ENCODE results near the gene LY6G6C.

LY6G6C gene

GRCh38 chr6:31683591-31683990 is 38.0 kb downstream of the LY6G6C start:
- no peaks in the 10 kb centered on the region for H3K4me1 ChIP-seq (ENCODE audit: insufficient read depth, poor library complexity, severe bottlenecking)
- no peak overlapping the region for H3K4me3 ChIP-seq (ENCODE audit: severe bottlenecking)
- H3K36me3 ChIP-seq (ENCODE audit: low read depth) = peaks cover 4% of the 10 kb centered on the region
- no peak for ATAC-seq (ENCODE audit: low read depth)
- H3K9me3 ChIP-seq (ENCODE audit: severe bottlenecking) = no peaks in the 10 kb centered on the region
- no peaks in the 10 kb centered on the region for H3K27me3 ChIP-seq (ENCODE audit: insufficient read depth, poor library complexity, severe bottlenecking)
- H3K27ac ChIP-seq (ENCODE audit: poor library complexity, severe bottlenecking) = no peak overlapping the region
- TF ChIP-seq CTCF (IDR thresholded peaks at IDR 0.05; ENCODE audit: poor library complexity, severe bottlenecking) = no peak
- DNase-seq (ENCODE audit: low spot score) = no peak

GRCh38 chr6:31681135-31681671 is 40.3 kb downstream of the LY6G6C start:
- Histone ChIP-seq H3K27ac (ENCODE audit: poor library complexity, severe bottlenecking) (peak overlapping the region; percentile 52), H3K4me1 (ENCODE audit: insufficient read depth, poor library complexity, severe bottlenecking) (no peaks in the 10 kb centered on the region), H3K4me3 (ENCODE audit: severe bottlenecking) (peak overlapping the region; percentile 33), H3K9me3 (ENCODE audit: severe bottlenecking) (no peaks in the 10 kb centered on the region), H3K36me3 (ENCODE audit: low read depth) (no peaks in the 10 kb centered on the region), H3K27me3 (ENCODE audit: insufficient read depth, poor library complexity, severe bottlenecking) (no peaks in the 10 kb centered on the region)
- no peak for DNase-seq (ENCODE audit: low spot score)
- ATAC-seq (ENCODE audit: low read depth) = peak; percentile 60
- peak; percentile 25 for TF ChIP-seq CTCF (IDR thresholded peaks at IDR 0.05; ENCODE audit: poor library complexity, severe bottlenecking)

- no peaks in the 10 kb centered on the region for H3K27me3 ChIP-seq (ENCODE audit: insufficient read depth, poor library complexity, severe bottlenecking)
- H3K4me3 ChIP-seq (ENCODE audit: severe bottlenecking) = peak within 1 kb of the TSS; percentile 33
- peak; percentile 79 for TF ChIP-seq CTCF (IDR thresholded peaks at IDR 0.05; ENCODE audit: poor library complexity, severe bottlenecking)
- no peaks in the 10 kb centered on the region for H3K36me3 ChIP-seq (ENCODE audit: low read depth)
- DNase-seq (ENCODE audit: low spot score) = no peak
- peak within 1 kb of the TSS; percentile 52 for H3K27ac ChIP-seq (ENCODE audit: poor library complexity, severe bottlenecking)
- peak; percentile 77 for ATAC-seq (ENCODE audit: low read depth)
- no peaks in the 10 kb centered on the region for H3K4me1 ChIP-seq (ENCODE audit: insufficient read depth, poor library complexity, severe bottlenecking)
- H3K9me3 ChIP-seq (ENCODE audit: severe bottlenecking) = no peaks in the 10 kb centered on the region
These were observed 41.1 kb downstream of the LY6G6C start, which contains the start of gene LY6G5C for GRCh38 chr6:31680226-31681134. Gene LY6G5C, minus strand, starts transcription at chr6:31681067. Its CDS starts 694 bp downstream, at chr6:31680373.

GRCh38 chr6:31677955-31678354 is 43.6 kb downstream of the LY6G6C start:
- Histone ChIP-seq H3K36me3 (ENCODE audit: low read depth) (no peaks in the 10 kb centered on the region; the same call in 1 of the 2 replicates), H3K9me3 (ENCODE audit: severe bottlenecking) (no peaks in the 10 kb centered on the region), H3K27ac (ENCODE audit: poor library complexity, severe bottlenecking) (no peak overlapping the region), H3K27me3 (ENCODE audit: insufficient read depth, poor library complexity, severe bottlenecking) (no peaks in the 10 kb centered on the region), H3K4me3 (ENCODE audit: severe bottlenecking) (no peak overlapping the region), H3K4me1 (ENCODE audit: insufficient read depth, poor library complexity, severe bottlenecking) (no peaks in the 10 kb centered on the region)
- TF ChIP-seq CTCF (IDR thresholded peaks at IDR 0.05; ENCODE audit: poor library complexity, severe bottlenecking) = no peak
- no peak for DNase-seq (ENCODE audit: low spot score)
- ATAC-seq (ENCODE audit: low read depth) = no peak

Measured in RWPE2 (cell line).